Measurements from ENCODE around the gene RCOR1.

GRCh38 chr14:102690509-102691286, 98.2 kb downstream of the RCOR1 start:
- TF ChIP-seq CTCF (IDR thresholded peaks at IDR 0.05) (no peak), POLR2A (IDR thresholded peaks at IDR 0.05) (no peak), POLR2AphosphoS5 (IDR thresholded peaks at IDR 0.05) (no peak), EP300 (IDR thresholded peaks at IDR 0.05) (no peak)
